HFFc6 (cell line): Measurements from ENCODE around the gene C18orf63. TPM values are rescaled to one million over a fixed set of nuclear protein-coding genes. Genes with fewer than 3 reads are reported as not detected.
"Not testable (repeated sequence)": the region's sequence is repeated elsewhere in the genome, so short reads cannot be mapped to it uniquely, and the experiment has no call there.

Experiments
- DNase-seq: peaks from one replicate; pipeline ENCODE4 v3.0.0-alpha.2; 2018
- H3K27ac Mint-ChIP-seq: 2 replicates; pipeline ENCODE4 v1.8.0; 2020; ENCODE audit warnings: mild to moderate bottlenecking, mixed read lengths
- H3K27me3 Mint-ChIP-seq: 2 replicates; pipeline ENCODE4 v1.8.0; 2021; ENCODE audit warnings: mild to moderate bottlenecking, moderate library complexity, mixed read lengths; ENCODE audit not compliant: insufficient read depth
- H3K36me3 Mint-ChIP-seq: 2 replicates; pipeline ENCODE4 v1.8.0; 2021; ENCODE audit warnings: low read depth, mixed read lengths
- H3K4me1 Mint-ChIP-seq: 2 replicates; pipeline ENCODE4 v1.8.0; 2020; ENCODE audit warnings: low read depth, mixed read lengths
- H3K4me3 Mint-ChIP-seq: 2 replicates; pipeline ENCODE4 v1.8.0; 2020; ENCODE audit warnings: mild to moderate bottlenecking, moderate library complexity, mixed read lengths
- H3K9me3 Mint-ChIP-seq: 2 replicates; pipeline ENCODE4 v1.8.0; 2020; ENCODE audit warnings: mild to moderate bottlenecking, mixed read lengths
- total RNA-seq, 6 experiments: library from RNA; stranded (reverse); fragmentation: NEBNext Ultra II Directional; extraction: Animal tissue kit (Norgen Biotek cat#: 25700); gene quantifications; 2 replicates in 1 of 6; 3 replicates in 5 of 6; pipeline ENCODE4 v1.2.3, GENCODE V29; 2021
- TF ChIP-seq, protein P1 (sequence below): fragments of 200-600 bp; sonication (generic); IDR thresholded peaks from 2 replicates; pipeline ENCODE4 v1.5.0; 2021; ENCODE audit warnings: antibody characterized with exemption, mild to moderate bottlenecking

Gene C18orf63
- total RNA-seq, 6 experiments from 2014 or later: not detected

DNA sequence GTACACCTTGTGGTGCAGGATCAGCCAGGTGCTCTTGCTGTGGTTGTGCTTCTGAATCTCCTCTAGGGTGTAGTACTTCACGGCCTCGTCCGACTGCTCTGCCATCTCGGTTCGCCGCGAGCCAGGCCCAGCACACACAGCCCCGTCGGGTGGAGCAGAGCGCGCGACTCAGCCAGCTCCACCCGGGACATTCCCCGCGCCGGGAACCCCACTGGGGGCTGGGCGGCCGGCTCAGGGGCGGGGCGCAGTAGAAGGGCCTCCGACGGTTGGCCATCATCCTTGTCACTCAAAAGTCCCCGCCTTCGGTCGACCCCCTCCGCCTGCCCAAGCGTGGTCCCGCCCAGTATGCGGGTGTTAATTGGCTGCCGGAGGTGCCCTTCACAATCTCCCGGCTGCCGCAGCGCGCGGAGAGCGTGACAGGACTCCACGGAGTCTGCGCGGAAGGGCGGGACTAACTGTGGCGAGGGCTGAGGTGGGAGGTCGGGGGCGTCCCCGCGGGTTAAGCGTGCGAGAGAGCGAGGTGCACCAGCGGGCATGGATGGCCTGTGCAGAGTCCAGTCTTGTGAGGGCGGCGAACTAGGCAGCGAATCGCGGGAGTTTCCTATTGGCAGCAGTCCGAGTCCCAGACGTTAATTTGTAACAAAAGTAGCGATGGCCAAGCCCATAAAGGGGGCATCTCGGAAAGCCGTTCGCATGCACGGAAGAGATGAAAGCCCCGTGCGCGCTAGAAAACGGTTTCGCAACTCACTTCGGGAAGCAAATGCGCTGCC, 23.7 kb upstream of the C18orf63 start, which contains the start of gene CYB5A:
Gene CYB5A, minus strand, starts transcription at position 193 of the 770 bp plus-strand sequence. Its CDS starts 88 bp downstream, at position 105.
- Mint-ChIP-seq H3K4me3 (peak within 1 kb of the TSS; percentile 95), H3K9me3 (no peaks in the 10 kb centered on the region), H3K4me1 (peaks cover 52% of the 10 kb centered on the region), H3K36me3 (peaks cover 5% of the 10 kb centered on the region), H3K27me3 (no peaks in the 10 kb centered on the region), H3K27ac (peak within 1 kb of the TSS; percentile 70)
- TF ChIP-seq, protein P1, sequence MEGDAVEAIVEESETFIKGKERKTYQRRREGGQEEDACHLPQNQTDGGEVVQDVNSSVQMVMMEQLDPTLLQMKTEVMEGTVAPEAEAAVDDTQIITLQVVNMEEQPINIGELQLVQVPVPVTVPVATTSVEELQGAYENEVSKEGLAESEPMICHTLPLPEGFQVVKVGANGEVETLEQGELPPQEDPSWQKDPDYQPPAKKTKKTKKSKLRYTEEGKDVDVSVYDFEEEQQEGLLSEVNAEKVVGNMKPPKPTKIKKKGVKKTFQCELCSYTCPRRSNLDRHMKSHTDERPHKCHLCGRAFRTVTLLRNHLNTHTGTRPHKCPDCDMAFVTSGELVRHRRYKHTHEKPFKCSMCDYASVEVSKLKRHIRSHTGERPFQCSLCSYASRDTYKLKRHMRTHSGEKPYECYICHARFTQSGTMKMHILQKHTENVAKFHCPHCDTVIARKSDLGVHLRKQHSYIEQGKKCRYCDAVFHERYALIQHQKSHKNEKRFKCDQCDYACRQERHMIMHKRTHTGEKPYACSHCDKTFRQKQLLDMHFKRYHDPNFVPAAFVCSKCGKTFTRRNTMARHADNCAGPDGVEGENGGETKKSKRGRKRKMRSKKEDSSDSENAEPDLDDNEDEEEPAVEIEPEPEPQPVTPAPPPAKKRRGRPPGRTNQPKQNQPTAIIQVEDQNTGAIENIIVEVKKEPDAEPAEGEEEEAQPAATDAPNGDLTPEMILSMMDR: 0 out of 2 replicates have a peak, but pooled peaks have one; percentile 17
- peak; percentile 96 for DNase-seq

DNA sequence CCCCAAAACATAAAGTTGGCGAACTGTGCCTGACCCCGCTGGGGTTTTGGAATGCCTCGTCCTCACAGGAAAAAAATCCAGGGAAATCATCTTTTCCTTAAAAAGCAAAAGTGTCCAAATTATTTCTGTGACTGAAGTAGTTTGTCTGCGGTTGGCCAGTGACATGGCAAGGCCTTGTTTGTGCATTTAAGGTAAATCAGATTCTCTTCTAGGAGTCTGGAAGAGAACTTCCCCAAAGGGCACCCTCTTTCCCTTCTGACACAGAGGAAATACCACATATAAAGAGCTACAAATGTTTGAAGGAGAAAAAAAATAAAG, 23.1 kb upstream of the C18orf63 start:
- peak overlapping the region; percentile 95 for H3K4me3 Mint-ChIP-seq

DNA sequence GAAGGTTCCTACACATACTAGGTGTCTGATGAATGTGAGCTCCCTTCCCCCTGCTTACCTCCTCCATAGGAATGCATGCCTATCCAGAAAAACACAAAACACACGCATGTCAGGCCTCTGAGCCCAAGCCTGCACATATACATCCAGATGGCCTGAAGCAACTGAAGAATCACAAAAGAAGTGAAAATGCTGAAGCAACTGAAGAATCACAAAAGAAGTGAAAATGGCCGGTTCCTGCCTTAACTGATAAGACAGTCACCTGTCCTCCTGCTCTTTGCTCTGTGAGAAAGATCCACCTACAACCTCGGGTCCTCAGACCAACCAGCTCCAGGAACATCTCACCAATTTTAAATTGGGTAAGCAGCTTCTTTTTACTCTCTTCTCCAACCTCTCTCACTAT, 22.7 kb upstream of the C18orf63 start:
- not testable (repeated sequence) for H3K36me3 Mint-ChIP-seq, H3K9me3 Mint-ChIP-seq, H3K27me3 Mint-ChIP-seq, DNase-seq
- peak overlapping the region; percentile 95 for H3K4me3 Mint-ChIP-seq
- H3K27ac Mint-ChIP-seq: peak overlapping the region; percentile 17; the same call in 1 of the 2 replicates
- H3K4me1 Mint-ChIP-seq: peaks cover 43% of the 10 kb centered on the region

More for the DNA sequence above, 23.1 kb upstream of the C18orf63 start:
- Mint-ChIP-seq H3K9me3 (no peaks in the 10 kb centered on the region), H3K27ac (peak overlapping the region; percentile 70; the same call in 1 of the 2 replicates), H3K36me3 (peaks cover 5% of the 10 kb centered on the region), H3K27me3 (no peaks in the 10 kb centered on the region), H3K4me1 (peaks cover 48% of the 10 kb centered on the region)
- no peak for DNase-seq
- TF ChIP-seq, protein P1: no peak

DNA sequence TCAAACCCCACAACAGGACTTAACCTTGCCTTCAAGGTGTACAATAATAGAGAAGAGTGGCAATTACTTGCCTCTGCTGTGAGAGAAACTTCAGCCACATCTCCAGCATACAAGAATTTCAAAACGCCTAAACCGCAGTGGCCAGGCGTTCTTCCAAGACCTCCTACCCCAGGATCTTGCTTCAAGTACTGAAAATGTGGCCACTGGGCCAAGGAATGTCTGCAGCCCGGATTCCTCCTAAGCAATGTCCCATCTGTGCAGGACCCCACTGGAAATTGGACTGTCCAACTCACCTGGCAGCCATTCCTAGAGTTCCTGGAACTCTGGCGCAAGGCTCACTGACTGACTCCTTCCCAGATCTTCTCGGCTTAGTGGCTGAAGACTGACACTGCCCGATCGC, 21.1 kb upstream of the C18orf63 start:
- Mint-ChIP-seq H3K36me3 (peaks cover 5% of the 10 kb centered on the region), H3K4me3 (no peak overlapping the region), H3K4me1 (peaks cover 30% of the 10 kb centered on the region), H3K9me3 (no peaks in the 10 kb centered on the region), H3K27me3 (no peaks in the 10 kb centered on the region), H3K27ac (no peak overlapping the region)
- DNase-seq: no peak
- TF ChIP-seq, protein P1: no peak

DNA sequence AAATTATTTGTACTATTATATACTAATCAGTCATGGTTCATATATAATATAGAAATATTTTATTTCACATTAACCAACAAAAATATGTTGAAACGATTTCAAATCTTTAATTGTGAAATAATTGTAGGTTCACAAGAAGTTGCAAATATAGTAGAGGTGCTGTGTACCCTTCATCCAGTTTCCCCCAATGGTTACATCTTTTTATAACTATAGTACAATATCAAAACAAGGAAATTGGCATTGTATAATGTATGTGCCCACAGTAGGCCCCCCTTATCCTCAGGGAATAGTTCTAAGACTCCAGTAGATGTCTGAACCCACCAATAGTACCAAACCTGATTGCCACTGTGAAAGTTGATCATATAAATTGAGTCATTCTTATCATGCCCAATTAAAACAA, 16.5 kb upstream of the C18orf63 start:
- TF ChIP-seq, protein P1: no peak
- no peaks in the 10 kb centered on the region for H3K36me3 Mint-ChIP-seq
- DNase-seq: no peak
- H3K4me3 Mint-ChIP-seq: no peak overlapping the region
- peaks cover 2% of the 10 kb centered on the region; the same call in 1 of the 2 replicates for H3K27me3 Mint-ChIP-seq
- H3K9me3 Mint-ChIP-seq: no peaks in the 10 kb centered on the region
- H3K27ac Mint-ChIP-seq: no peak overlapping the region
- H3K4me1 Mint-ChIP-seq: peaks cover 21% of the 10 kb centered on the region

DNA sequence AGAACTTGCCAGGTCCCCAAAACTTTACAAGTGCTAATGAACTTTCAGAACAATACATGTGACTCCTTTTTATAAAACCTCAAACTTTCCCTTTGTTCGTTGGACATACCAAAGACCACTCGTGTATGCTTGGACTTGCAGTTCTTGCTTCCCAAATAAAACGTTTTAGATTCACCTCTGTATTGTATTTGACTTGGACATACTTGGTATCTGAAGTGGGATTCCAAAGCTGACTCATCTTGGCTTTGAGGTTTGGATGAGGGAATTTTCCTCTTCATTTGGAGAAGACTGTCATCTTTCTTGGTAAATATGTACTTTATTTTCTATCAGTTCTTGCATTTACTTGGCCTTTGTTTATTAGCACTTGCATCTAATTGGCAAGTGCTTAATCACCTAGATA, 15.9 kb upstream of the C18orf63 start:
- Mint-ChIP-seq H3K36me3 (no peaks in the 10 kb centered on the region), H3K4me1 (peaks cover 26% of the 10 kb centered on the region), H3K27me3 (peaks cover 2% of the 10 kb centered on the region; the same call in 1 of the 2 replicates), H3K27ac (no peak overlapping the region), H3K9me3 (no peaks in the 10 kb centered on the region), H3K4me3 (no peak overlapping the region)
- peak; percentile 14 for DNase-seq
- TF ChIP-seq, protein P1: no peak
